NCI-H1417 treated with DMSO at 0.1 percent for 48 hours (cell line): Measurements from ENCODE around the gene ACTMAP.
"Not testable (repeated sequence)": the region's sequence is repeated elsewhere in the genome, so short reads cannot be mapped to it uniquely, and the experiment has no call there.

ENCODE experiments used
- DNase-seq: peaks from one replicate; lab custom pipeline; 2025; lab: John Stamatoyannopoulos, UW

The ACTMAP gene, protein sequence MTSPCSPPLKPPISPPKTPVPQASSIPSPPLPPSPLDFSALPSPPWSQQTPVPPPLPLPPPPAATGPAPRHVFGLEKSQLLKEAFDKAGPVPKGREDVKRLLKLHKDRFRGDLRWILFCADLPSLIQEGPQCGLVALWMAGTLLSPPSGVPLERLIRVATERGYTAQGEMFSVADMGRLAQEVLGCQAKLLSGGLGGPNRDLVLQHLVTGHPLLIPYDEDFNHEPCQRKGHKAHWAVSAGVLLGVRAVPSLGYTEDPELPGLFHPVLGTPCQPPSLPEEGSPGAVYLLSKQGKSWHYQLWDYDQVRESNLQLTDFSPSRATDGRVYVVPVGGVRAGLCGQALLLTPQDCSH

DNA sequence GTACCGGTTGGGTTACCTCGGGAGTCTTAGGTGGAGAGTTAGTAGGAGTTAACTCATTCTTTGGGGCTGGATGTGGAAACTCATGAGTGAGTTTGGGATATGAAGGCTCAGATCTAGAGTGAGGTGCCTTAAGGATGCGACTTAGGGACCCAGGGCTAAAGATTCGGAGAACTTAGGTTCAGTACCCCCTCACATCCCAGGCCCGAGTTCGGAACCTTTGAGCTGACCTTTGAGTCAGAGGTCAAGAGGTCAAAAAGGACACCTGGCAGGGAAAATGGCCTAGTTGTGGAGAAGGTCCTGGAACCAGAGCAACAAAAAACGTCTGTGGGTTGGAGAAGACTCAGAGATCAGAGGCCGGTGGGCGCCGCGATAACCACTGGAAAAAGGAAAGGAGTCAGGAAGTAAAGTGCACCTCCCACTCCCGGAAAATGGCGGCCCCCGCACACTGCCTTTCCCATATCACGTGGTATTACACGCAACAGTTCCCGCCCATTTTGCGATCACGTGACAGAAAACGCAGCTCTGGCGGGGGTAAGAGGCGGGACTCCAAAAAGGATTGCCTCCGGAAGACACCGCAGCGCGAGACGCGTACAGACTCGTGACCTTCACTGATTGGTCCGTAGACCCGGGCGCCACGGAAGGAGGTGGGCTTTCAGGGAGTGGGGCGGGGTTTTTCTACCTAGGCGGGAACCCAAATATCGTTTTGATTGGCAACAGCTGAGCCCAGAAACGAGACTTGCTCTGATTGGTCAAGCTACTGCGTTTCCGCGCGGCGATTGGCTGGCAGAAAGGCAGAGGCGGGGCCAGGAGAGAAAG lies at the start of gene ACTMAP:
TSS of gene ACTMAP (minus strand) at position 420 of the 816 bp plus-strand sequence. CDS start 674 bp downstream, outside the sequence.
- DNase-seq = peak; percentile 95

DNA sequence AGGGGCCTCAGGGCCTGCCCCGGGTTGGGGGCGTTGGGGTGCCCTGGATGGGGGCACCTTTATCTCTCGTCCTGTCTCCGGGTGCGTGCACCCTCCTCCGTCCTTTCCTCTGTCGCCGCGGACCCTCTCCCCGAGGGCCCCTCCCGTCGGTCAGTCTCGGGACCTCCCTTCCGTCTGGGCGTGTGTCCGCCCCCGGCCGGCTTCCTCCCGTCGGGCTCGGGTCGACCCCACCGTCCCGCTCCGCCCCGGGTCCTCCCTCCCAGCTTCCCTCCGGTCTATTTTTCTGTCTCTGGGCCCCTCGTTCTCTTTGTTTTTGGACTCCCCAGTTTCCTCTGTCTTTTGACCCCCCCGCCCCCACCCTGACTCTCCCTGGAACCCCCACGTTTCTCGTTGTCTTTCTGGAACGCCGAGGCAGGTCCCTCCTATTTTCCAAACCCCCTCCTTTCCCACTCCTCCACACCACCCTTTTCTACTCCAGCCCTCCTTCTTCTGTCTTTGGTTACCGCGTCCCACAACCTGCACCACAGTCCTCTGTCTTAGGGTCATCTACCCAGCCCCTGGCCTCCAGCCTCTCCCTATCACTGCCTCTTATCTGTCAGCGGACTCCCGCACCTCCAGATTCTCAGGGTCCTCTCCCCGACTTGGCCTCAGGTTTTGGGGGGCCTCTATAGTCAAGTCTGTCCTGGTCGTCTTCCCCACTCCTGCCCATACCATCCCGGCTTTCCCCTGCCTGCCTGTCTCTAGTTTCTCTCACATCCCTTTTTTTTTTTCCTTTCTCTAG lies 49.5 kb upstream of the ACTMAP start:
- DNase-seq = no peak

DNA sequence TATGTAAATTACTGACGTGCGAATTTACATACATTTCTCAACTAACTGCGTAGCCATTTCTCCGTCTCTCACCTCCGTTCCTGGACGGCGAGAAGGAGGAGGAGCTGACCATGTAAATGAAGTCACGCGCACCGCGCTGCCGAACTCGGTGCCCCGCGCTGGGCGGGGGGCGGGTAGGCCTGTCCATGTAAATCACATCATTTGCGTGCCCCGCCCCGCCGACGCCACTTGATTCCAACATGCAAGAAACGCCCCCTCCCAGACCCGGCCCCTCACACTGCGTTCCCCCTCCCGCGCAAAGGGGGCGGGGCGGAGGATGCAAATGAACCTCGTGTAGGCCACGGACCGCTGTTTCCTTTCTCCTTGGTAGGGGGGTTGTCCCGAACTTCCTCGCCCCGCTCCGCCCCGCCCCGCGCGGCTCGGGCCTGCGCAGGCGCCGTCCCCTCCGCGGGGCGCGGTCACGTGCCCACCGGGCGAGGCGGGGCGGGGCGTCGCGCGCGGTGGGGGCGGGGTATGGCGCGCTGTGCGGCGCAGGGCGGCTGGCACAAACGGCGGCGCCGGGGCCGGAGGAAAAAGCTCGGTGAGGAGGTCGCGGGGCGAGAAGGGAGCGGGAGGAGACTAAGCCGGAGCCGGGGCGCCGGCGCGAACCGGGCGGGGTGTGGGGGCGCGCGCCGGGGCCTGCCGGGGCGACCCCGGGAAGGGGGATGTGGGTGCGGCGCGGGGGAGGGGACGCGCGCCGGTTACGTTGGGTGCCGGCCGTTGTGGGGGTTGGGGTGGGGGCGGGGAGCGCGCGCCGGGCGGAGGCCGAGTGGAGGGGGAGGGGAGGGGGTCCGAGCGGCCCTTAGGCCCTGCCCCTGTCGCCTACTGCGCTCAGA lies 48.6 kb upstream of the ACTMAP start, which contains the start of gene EGLN2:
TSS of gene EGLN2 (plus strand) at position 509 of the 875 bp plus-strand sequence. CDS start 1,382 bp downstream, outside the sequence.
- peak; percentile 93 for DNase-seq

DNA sequence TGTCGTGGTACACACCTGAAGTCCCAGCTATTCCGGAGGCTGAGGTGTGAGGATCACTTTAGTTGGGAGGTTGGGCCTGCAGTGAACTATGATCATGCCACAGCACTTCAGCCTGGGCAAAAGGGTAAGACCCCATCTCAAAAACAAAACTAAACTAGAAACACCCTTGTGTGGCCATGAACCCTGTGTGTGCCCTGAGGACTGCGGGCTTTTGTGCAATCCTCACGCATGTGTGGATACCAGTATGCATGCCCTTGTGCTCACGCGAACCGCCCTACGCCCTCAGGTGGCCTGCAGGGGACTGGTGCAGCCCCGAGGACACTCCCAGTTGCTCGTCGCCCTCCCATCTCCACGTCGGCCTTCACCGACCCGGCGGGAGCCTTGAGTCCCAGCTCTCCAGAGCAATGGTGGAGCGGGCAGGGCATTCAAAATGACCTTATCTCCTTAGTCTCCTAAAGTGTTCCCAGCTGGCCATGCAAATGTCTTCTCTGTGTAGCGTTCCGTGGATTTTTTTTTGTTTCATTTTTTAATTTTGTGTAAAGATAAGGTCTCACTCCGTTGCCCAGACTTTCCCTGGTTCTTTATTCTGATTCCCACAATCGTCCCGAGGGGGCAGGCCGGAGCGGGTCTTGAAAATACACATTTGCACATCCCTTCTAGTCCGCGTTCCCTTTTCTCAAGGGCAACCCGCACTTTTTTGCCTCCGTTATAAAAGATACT lies 47.8 kb upstream of the ACTMAP start:
- DNase-seq = peak; percentile 7

DNA sequence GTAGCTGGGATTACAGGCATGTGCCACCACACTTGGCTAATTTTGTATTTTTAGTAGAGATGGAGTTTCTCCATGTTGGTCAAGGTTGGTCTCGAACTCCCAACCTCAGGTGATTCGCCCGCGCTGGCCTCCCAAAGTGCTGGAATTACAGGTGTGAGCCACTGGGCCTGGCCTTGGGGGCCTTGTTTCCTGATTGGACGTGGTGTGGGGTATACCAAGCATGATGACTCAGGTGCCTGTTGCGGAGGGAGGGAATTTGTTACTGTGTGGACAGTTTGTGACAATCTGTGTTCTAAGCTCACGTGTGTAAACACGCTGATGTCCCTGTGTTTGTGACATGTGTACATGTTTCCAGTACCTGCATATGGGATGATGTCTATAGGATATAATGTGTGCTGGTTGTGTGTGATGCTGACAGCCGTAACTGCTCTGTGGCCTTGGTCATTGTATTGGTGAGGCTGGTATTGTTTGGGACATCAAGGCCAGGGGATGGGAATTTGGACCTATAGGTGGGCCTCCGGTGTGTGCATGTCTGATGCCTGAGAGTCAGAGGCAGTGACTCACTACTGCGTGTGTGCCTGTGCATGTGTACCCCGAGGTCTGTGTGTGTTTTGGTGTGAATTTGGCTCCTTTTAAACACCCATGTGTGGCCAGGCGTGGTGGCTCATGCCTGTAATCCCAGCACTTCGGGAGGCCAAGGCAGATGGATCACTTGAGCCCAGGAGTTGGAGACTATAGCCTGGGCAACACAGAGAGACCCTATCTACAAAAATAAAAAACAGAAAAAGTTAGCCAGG lies 47.1 kb upstream of the ACTMAP start:
- DNase-seq = no peak

DNA sequence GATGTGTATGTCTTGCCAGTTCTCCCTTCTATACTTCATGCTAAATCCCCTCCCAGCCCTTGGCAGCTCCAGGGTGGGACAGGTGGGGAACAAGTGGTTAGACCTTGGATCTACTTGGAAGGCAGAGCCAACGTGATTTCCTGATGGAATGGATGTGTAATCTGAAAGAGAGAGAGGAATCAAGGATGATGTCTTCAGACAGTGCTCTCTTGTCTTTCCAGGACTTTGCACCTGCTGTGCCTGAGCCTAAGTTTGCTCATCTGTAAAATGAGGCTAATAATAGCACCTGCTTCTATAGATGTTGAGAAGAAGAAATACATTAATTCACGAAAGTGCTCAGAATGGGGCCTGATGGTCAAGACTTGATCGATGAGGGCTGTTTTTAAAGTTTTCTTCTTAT lies 41.7 kb upstream of the ACTMAP start:
- DNase-seq = no peak

DNA sequence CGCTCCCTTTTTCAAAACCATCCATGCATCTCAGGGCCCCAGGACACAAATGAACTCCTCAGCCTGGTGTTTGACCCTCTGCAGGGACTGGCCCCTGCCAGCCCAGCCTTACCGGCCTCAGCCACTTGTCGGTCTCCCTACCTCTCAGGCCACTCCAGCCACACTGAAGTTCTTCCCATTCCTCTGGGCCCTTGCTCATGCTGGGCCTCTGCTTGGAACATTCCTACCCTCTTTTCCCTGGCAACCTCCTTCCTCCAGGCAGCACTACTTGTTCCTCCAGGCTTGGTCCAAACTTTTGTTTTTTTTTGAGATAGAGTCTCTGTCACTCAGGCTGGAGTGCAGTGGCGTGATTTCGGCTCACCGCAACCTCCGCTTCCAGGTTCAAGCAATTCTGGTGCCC lies 41.1 kb upstream of the ACTMAP start:
- no peak for DNase-seq

DNA sequence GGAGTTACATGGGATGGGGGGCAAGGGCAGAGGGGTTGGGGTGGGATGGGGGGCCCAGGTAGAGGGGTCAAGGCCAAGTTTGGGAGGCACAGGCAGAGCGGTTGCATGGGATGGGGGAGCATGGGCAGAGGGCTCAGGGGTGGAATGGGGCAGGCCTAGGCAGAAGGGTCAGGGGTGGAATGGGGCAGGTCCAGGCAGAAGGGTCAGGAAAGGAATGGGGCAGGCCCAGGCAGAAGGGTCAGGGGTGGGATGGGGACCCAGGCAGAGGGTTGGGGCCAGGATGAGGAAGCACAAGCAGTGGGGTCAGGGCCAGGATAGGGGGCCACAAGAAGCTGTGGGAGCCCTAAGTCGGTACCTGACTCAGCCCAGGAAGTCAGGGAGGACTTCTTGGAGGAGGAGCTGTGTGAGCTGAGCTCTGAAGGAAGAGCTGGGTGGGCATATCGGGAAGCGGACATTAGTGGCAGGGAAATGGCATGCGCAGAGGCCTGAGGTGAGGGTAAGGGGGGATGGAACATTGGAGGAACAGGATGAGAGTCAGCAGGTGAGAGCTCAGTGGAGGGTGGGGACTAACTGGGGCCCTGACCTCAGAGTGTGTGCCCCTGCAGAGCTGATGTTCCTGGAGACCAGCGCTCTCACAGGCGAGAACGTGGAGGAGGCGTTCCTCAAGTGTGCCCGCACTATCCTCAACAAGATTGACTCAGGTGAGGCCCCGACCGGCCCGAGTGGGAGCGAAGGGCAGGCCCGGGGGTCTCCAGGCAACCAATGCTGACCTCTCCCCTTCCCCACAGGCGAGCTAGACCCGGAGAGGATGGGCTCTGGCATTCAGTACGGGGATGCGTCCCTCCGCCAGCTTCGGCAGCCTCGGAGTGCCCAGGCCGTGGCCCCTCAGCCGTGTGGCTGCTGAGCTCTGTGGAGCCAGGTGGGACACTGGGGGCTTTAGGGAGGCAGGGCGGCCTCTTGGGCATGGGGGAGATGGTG lies 36.1 kb upstream of the ACTMAP start:
- no peak for DNase-seq

DNA sequence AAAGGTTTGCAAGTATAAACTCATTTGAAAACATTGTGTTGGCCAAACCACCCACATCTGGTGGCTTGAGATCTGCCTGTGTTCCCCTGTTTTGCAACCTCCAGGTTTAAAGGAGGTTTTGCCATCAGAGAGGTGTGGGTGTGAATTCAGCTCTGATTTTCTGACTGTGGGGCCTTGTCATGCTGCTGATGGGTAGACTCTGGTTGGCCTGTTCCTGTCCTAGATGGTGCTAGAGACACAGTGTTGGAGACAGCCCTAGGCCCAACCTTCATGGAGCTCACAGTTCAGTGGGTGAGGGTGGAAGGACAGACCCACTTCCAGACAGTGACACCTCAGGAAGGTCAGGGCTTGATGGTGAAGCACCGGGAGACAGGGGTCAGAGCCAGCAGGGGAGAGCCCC lies 35.2 kb upstream of the ACTMAP start:
- DNase-seq = no peak

DNA sequence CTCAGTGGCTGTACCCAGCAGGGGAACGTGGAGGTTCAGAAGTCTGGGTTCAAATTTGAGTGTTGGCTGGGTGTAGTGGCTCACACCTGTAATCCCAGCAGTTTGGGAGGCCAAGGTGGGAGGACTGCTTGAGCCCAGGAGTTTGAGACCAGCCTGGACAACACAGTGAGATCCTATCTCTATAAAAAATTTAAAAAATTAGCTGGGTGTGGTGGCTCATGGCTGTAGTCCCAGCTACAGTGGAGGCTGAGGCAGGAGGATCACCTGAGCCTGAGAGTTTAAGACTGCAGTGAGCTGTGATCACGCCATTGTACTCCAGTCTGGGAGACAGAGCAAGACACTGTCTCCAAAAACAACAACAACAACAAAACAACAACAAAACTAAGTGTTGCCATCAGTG lies 33.9 kb upstream of the ACTMAP start:
- DNase-seq = not testable (repeated sequence)

DNA sequence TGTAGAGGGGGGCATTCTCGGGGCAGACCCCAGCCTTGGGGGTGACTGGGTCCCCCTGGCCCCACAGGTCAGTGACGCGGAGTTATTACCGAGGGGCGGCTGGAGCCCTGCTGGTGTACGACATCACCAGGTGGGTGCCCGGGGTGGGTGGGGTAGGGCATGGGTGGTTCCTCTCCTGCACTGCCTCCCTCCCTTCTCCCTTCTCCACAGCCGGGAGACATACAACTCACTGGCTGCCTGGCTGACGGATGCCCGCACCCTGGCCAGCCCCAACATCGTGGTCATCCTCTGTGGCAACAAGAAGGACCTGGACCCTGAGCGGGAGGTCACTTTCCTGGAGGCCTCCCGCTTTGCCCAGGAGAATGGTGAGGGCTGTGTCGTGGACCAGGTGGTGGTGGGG lies 33.4 kb upstream of the ACTMAP start:
- DNase-seq = no peak

DNA sequence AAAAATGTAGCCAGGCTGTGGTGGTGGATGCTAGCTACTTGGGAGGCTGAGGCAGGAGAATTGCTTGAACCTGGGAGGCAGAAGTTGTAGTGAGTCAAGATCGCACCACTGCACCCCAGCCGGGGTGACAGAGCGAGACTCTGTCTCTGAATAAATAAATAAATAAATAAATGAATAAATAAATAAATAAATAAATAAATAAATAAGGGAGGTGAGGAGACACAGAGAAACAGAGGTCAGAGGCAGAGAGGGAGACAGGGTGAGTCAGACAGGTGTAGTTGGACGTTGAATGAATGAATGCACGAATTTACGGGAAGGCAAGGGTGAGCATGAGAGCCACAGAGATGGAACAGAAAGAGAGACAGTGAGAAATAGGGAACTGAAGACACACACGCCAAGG lies 30.9 kb upstream of the ACTMAP start:
- no peak for DNase-seq

DNA sequence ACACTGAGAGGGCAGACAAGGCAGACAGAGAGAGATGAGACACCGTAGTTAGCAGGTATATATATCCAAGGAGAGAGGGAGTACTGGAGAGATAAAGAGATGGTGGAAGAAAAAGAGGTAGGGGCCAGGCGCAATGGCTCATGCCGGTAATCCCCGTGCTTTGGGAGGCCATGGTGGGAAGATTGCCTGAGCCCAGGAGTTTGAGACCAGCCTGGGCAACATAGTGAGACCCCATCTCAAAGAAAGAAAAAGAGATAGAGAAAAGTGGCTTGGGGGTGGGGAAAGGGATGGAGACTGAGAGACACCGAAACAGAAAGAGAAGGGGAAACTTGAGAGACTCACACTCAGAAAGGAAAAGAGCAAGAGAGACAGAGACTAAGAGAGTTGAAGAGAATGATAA lies 30.3 kb upstream of the ACTMAP start:
- no peak for DNase-seq

DNA sequence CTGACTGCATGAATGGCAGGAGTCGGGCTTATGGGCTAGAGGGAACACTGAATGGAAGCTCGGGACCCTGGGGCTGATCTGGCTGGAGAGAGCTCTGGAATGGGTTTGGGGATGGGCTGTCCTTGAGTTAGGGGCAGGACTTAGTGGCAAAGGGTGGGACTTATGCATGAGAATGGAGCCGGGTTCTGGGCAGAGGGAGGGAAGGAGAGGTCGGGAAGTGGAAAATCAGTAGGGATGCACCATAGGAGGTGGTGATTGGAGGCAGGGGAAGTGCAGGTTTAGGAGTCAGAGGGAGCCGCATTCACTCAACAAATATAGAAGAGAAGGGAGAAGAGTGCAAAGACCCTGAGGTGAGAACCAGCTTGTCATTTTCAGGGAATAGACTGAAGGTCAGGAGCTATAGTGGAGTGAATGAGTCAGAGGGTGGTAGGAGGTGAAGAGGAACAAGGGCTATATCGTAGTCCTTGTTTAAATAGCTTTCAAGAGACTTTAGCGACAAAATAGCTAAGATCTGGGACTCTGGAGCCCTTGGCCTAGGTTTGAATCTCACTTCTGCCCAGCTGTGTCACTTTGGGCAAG lies 28.5 kb upstream of the ACTMAP start:
- no peak for DNase-seq

DNA sequence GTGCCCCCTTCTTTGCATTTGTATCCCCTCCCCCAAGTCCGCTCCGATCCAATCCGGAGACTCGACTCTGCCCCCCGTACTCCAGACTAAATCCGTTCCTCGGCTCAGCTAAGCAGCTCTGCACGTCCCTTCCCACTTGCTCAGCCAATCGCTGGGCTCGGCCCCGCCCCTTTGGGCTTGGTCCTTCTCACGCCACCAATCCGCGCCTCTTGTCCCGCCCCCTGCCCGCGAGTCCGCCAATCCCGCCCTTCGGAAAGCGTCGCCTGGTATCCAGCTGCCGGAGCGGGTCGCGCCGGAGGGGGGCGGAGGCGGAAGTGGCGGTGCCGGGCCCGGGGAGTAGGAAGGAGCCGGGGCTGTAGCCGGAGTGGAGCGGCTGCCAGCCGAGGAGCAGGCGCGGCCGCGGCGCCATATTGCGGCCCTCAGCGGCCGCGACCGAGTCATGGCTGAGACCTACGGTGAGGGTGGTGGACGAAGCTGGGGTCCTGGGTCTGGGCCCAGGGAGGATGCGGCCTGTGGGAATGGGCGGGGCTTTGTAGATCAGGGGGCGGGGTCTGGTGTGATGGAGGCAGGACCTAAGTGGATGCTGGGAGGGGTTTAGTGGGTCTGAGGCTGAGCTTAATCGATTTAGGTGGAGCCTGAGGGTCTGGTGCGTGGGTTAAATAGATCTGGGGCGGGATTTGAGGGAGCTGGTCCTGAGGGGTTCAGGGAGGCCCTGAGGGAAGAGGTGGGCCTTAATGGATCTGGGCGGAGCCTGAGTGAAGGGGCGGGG lies 27.8 kb upstream of the ACTMAP start, which contains the start of gene RAB4B:
TSS of gene RAB4B (plus strand) at position 311 of the 769 bp plus-strand sequence. CDS start at position 440, 129 bp downstream.
- peak; percentile 93 for DNase-seq

DNA sequence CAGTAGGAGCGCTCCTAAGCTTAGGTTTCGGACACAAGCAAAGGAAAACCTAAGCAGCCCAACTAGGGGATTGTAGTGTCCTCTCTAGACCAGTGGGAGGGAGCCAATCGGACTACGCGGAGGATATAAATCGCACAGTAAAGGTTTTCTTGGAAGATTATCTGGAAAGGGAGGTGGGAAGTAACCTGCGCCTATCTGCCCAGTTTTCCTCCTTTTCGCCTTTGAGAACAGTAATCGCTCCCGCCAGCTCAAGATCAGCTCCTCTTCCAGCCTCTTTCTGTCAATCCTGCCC lies 27.3 kb upstream of the ACTMAP start:
- no peak for DNase-seq

DNA sequence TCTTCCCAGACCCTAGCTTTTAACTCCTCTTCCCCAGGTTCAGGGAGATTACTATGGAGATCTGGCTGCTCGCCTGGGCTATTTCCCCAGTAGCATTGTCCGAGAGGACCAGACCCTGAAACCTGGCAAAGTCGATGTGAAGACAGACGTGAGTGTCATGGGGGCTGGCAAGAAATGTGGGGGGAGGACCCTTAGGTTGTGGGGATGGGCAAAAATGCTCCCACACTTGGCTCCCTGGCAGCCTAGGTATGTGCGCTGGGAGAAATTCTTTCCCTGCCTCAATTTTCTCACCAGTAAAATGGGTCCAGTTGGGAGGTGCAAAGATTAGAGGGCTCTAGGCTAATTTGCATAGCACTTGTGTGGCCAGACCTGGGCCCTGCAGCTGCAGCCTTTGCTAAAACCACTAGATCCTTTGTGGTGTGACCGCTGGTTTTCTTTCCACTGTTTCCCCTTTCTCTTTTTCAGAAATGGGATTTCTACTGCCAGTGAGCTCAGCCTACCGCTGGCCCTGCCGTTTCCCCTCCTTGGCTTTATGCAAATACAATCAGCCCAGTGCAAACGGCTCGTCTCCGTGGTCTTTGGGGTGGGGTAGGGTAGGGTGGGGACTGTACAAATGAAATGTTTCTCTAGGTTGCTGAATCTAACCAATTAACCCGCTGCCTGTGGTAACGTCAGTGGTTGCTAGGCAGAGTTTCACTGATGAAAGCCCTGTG lies 26.8 kb upstream of the ACTMAP start:
- DNase-seq = peak; percentile 48
